ENCODE results near the gene TMEM123. TPM values are rescaled to one million over a fixed set of nuclear protein-coding genes. Genes with fewer than 3 reads are reported as not detected.

TMEM123 gene
- total and polyA plus RNA-seq, 2 of the 8 experiments (the other 6 are each of a cell fraction or from before 2014, with no cell fraction given): 75.5 to 80.1 TPM

DNA sequence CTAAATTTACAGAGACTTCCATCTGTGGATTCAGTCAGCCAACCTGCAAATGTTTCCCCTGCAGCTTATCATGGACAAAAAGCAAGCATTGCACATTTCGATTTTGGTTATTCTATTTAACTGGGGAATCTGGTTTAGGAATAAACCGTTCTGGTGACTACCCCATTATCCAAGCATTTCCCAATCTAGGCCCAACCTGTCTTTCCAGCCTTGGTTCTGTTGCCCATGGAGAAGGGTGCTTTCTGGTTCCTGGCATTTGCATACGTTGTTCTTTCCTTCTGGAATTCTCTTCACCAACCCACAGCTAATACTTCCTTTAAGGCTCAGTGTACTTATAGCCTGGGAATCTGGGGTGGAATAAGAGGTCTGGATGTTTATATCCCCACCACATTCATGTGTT lies 1.4 kb upstream of the TMEM123 start:
- no peak for FAIRE-seq
- H4K20me1 ChIP-seq (replicated peaks in 1 of 2; ENCODE audit: control insufficient read depth in 1 of 2, insufficient read depth in 2 of 2, low read length in 2 of 2): peaks cover 9 to 13% of the 10 kb centered on the region in 2 experiments
- TF ChIP-seq SAP30 (IDR thresholded peaks at IDR 0.05; ENCODE audit: insufficient read depth, insufficient replicate concordance, low read length) (no peak), RNF2 (IDR thresholded peaks at IDR 0.05; ENCODE audit: borderline replicate concordance, low read depth, low read length, missing control alignments, poor library complexity, severe bottlenecking) (no peak), PHF8 (conservative IDR thresholded peaks at IDR 0.05; ENCODE audit: low read depth, low read length) (no peak), JUN (IDR thresholded peaks at IDR 0.05; ENCODE audit: low read depth, low read length) (no peak), SP4 (IDR thresholded peaks at IDR 0.05; ENCODE audit: low read length) (no peak), TAF7 (optimal IDR thresholded peaks at IDR 0.05; ENCODE audit: borderline replicate concordance, low read depth, low read length) (no peak), RXRA (IDR thresholded peaks at IDR 0.05; ENCODE audit: insufficient read depth, low read depth, low read length) (no peak), SUZ12 (IDR thresholded peaks at IDR 0.05; ENCODE audit: low read length) (no peak), CHD1 (IDR thresholded peaks at IDR 0.05; ENCODE audit: low read depth, low read length) (no peak), CEBPB (IDR thresholded peaks at IDR 0.05; ENCODE audit: low read depth, low read length) (no peak), KDM1A (IDR thresholded peaks at IDR 0.05; ENCODE audit: borderline replicate concordance, low read length) (no peak), SP2 (IDR thresholded peaks at IDR 0.05; ENCODE audit: low read length) (no peak)
- TF ChIP-seq, protein P1, sequence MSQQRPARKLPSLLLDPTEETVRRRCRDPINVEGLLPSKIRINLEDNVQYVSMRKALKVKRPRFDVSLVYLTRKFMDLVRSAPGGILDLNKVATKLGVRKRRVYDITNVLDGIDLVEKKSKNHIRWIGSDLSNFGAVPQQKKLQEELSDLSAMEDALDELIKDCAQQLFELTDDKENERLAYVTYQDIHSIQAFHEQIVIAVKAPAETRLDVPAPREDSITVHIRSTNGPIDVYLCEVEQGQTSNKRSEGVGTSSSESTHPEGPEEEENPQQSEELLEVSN (IDR thresholded peaks at IDR 0.05): no peak

More for the DNA sequence above, 1.4 kb upstream of the TMEM123 start:
- Histone ChIP-seq H4K91ac (replicated peaks; ENCODE audit: insufficient read length, low read length) (no peak overlapping the region), H3K36me3 (ENCODE audit: control insufficient read depth in 2 of 4, insufficient read depth in 4 of 4, low read length in 3 of 4) (no peaks in the 10 kb centered on the region), H3K23me2 (ENCODE audit: low read depth, low read length) (peaks cover 16% of the 10 kb centered on the region; the same call in 1 of the 2 replicates), H3K23ac (ENCODE audit: insufficient read length) (no peak overlapping the region), H4K5ac (ENCODE audit: insufficient read length, low read depth, low read length) (no peak overlapping the region), H3K14ac (ENCODE audit: insufficient read length) (no peak overlapping the region), H3K27me3 (replicated peaks in 1 of 4; ENCODE audit: control insufficient read depth in 3 of 4, extremely low read depth in 1 of 4, insufficient read depth in 3 of 4, low read length in 3 of 4) (peaks cover 0 to 15% (median 3%) of the 10 kb centered on the region in 4 experiments; a peak in 4 of 7 replicates), H3K79me1 (ENCODE audit: low read depth, low read length) (no peaks in the 10 kb centered on the region), H2BK12ac (ENCODE audit: low read depth, low read length) (no peak overlapping the region), H3K56ac (replicated peaks; ENCODE audit: insufficient read length, low read depth, low read length) (no peak overlapping the region), H3K4ac (replicated peaks; ENCODE audit: insufficient read length, low read depth, low read length) (no peak overlapping the region), H2AK5ac (ENCODE audit: low read depth, low read length) (no peak overlapping the region), H3K27ac (ENCODE audit: low read depth, low read length) (no peak overlapping the region), H2BK15ac (ENCODE audit: low read length) (no peak overlapping the region), H2BK5ac (ENCODE audit: low read depth, low read length) (no peak overlapping the region), H3K9ac (replicated peaks in 1 of 4; ENCODE audit: extremely low read depth in 1 of 4, low read depth in 3 of 4, low read length in 3 of 4) (no peak overlapping the region), H4K8ac (ENCODE audit: extremely low read depth, insufficient read depth, low read length) (no peak overlapping the region), H3K4me1 (replicated peaks in 1 of 4; ENCODE audit: control insufficient read depth in 3 of 4, insufficient read depth in 4 of 4, low read length in 3 of 4) (peaks cover 3 to 23% (median 16%) of the 10 kb centered on the region in 4 experiments; a peak in 4 of 7 replicates), H3K4me3 (ENCODE audit: extremely low read depth in 1 of 4, insufficient read depth in 2 of 4, low read depth in 3 of 4, low read length in 4 of 4) (peak overlapping the region in 1 of 4 experiments; percentile 84; a peak in 3 of 8 replicates), H3K9me3 (ENCODE audit: insufficient read depth in 2 of 2, low read depth in 1 of 2, low read length in 1 of 2) (no peaks in the 10 kb centered on the region), H3K18ac (ENCODE audit: extremely low read depth, low read length) (no peak overlapping the region), H2BK120ac (replicated peaks; ENCODE audit: low read depth, low read length) (no peak overlapping the region), H2BK20ac (ENCODE audit: low read length) (no peak overlapping the region), H3K4me2 (ENCODE audit: insufficient read depth in 1 of 2, low read depth in 2 of 2, low read length in 2 of 2) (peak overlapping the region; percentile 72 to 74; a peak in 2 of 4 replicates), H3K79me2 (ENCODE audit: control insufficient read depth in 1 of 2, insufficient read depth in 2 of 2, low read length in 2 of 2) (peaks cover 0 to 27% of the 10 kb centered on the region in 2 experiments; a peak in 2 of 4 replicates), H2AFZ (ENCODE audit: low read length) (no peak overlapping the region)
- no peak for DNase-seq (ENCODE audit: low read depth in 1 of 2, low spot score in 2 of 2)
- ChIA-PET POLR2A (ENCODE audit: partially characterized antibody) (interaction anchor here (0.9 to 1.4 kb wide), 4 partner anchors 16 to 60 kb away, joined by 3 read pairs; no protein-coding TSS in a partner anchor), CTCF (ENCODE audit: partially characterized antibody) (interaction anchor here (0.7 to 1.6 kb wide), 4 partner anchors 15 to 64 kb away, joined by 3 to 5 read pairs (median 4); no protein-coding TSS in a partner anchor)
- 76% methylated on average over 3 of the region's 3 CpGs; no CpG with 5 or more reads in 1 of the 2 experiments for WGBS, 2 experiments (ENCODE audit: extremely low coverage in 1 of 2, insufficient coverage in 1 of 2, insufficient read length in 1 of 2, insufficient replicate concordance in 2 of 2, low coverage in 1 of 2, low lambda C conversion rate in 2 of 2, missing lambda C conversion rate in 1 of 2)
